Esophagus squamous epithelium (tissue), 4 donors: Measurements from ENCODE around the gene CGNL1.

Source experiments
- POLR2A ChIP-seq, 4 donors: fragments of 450-650 bp; IDR thresholded peaks; one replicate each; pipeline ENCODE4 v1.6.1; 2017; ENCODE audit warnings: antibody characterized with exemption in 4 of 4, mild to moderate bottlenecking in 4 of 4, moderate library complexity in 3 of 4
- TF ChIP-seq, protein P1 (sequence below), 6 experiments: fragments of 450-650 bp in 4 of 6; fragments of 200-600 bp in 2 of 6; sonication (generic) in 2 of 6; IDR thresholded peaks; one replicate each; pipeline ENCODE4 v1.5.1; 2016 to 2019; ENCODE audit warnings: antibody characterized with exemption in 6 of 6, mild to moderate bottlenecking in 4 of 6, moderate library complexity in 4 of 6

GRCh38 chr15:57373251-57373881 is 2.9 kb upstream of the CGNL1 start:
- TF ChIP-seq, protein P1, sequence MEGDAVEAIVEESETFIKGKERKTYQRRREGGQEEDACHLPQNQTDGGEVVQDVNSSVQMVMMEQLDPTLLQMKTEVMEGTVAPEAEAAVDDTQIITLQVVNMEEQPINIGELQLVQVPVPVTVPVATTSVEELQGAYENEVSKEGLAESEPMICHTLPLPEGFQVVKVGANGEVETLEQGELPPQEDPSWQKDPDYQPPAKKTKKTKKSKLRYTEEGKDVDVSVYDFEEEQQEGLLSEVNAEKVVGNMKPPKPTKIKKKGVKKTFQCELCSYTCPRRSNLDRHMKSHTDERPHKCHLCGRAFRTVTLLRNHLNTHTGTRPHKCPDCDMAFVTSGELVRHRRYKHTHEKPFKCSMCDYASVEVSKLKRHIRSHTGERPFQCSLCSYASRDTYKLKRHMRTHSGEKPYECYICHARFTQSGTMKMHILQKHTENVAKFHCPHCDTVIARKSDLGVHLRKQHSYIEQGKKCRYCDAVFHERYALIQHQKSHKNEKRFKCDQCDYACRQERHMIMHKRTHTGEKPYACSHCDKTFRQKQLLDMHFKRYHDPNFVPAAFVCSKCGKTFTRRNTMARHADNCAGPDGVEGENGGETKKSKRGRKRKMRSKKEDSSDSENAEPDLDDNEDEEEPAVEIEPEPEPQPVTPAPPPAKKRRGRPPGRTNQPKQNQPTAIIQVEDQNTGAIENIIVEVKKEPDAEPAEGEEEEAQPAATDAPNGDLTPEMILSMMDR (IDR thresholded peaks at IDR 0.05) = no peak
- no peak for TF ChIP-seq POLR2A (IDR thresholded peaks at IDR 0.05)
